ENCODE data around the gene CLSTN2. TPM values are rescaled to one million over a fixed set of nuclear protein-coding genes. Genes with fewer than 3 reads are reported as not detected.

CLSTN2 gene
- total RNA-seq, 1 experiment from 2014 or later: 0.68 TPM

GRCh38 chr3:140021269-140021668 is 86.3 kb downstream of the CLSTN2 start:
- Histone ChIP-seq H2BK20ac (ENCODE audit: low read depth, low read length, poor library complexity, severe bottlenecking) (no peak overlapping the region), H3K9ac (ENCODE audit: extremely low read depth, insufficient read length, low read length) (no peak overlapping the region), H2BK120ac (ENCODE audit: low read depth, low read length, poor library complexity, severe bottlenecking) (no peak overlapping the region), H2AK5ac (ENCODE audit: insufficient read length, low read length) (no peak overlapping the region), H4K20me1 (ENCODE audit: control insufficient read depth, insufficient read depth, insufficient read length) (no peaks in the 10 kb centered on the region), H2BK5ac (ENCODE audit: insufficient read length, low read length) (no peak overlapping the region), H4K5ac (ENCODE audit: insufficient read length, low read depth, low read length) (no peak overlapping the region), H4K91ac (ENCODE audit: insufficient read length, low read depth, low read length) (no peak overlapping the region), H3K79me1 (ENCODE audit: insufficient read depth, low read depth, low read length, poor library complexity, severe bottlenecking) (no peaks in the 10 kb centered on the region), H2AFZ (ENCODE audit: low read length) (no peak overlapping the region), H3T11ph (ENCODE audit: low read length) (no peak overlapping the region), H3K79me2 (ENCODE audit: insufficient read depth, low read length) (no peaks in the 10 kb centered on the region), H3K23ac (ENCODE audit: insufficient read length, low read depth, low read length) (no peak overlapping the region), H2BK12ac (ENCODE audit: insufficient read length, low read depth, low read length) (no peak overlapping the region), H3K4me1 (ENCODE audit: insufficient read depth, low read length) (no peaks in the 10 kb centered on the region), H3K18ac (ENCODE audit: insufficient read length, low read depth, low read length) (no peak overlapping the region), H3K4me2 (ENCODE audit: insufficient read depth, insufficient read length, low read length) (no peak overlapping the region), H3K23me2 (ENCODE audit: insufficient read length, low read depth, low read length, poor library complexity, severe bottlenecking) (no peaks in the 10 kb centered on the region), H4K8ac (replicated peaks; ENCODE audit: insufficient read length, low read depth, low read length) (no peak overlapping the region), H2BK15ac (ENCODE audit: low read depth, low read length) (no peak overlapping the region), H3K56ac (ENCODE audit: insufficient read length, low read depth, low read length) (no peak overlapping the region), H3K4ac (ENCODE audit: low read depth, low read length) (no peak overlapping the region), H3K27me3 (ENCODE audit: insufficient read depth, low read length) (no peaks in the 10 kb centered on the region), H3K9me3 (ENCODE audit: control insufficient read depth, low read depth, low read length) (no peaks in the 10 kb centered on the region), H3K27ac (ENCODE audit: insufficient read length, low read depth, low read length) (no peak overlapping the region), H3K14ac (ENCODE audit: insufficient read depth, low read length) (no peak overlapping the region)
- Mint-ChIP-seq H3K27me3 (ENCODE audit: low read depth) (peaks cover 4% of the 10 kb centered on the region), H3K36me3 (ENCODE audit: insufficient read depth in 1 of 3, low read depth in 3 of 3) (no peaks in the 10 kb centered on the region), H3K27ac (no peak overlapping the region), H3K9me3 (no peaks in the 10 kb centered on the region), H3K4me3 (no peak overlapping the region), H3K4me1 (peaks cover 2 to 6% of the 10 kb centered on the region in 2 experiments)
- DNase-seq: no peak
- no CpG with 5 or more reads among the region's 6 CpGs for WGBS (ENCODE audit: extremely low coverage, insufficient read length, low lambda C conversion rate)
- TF ChIP-seq, protein P1, sequence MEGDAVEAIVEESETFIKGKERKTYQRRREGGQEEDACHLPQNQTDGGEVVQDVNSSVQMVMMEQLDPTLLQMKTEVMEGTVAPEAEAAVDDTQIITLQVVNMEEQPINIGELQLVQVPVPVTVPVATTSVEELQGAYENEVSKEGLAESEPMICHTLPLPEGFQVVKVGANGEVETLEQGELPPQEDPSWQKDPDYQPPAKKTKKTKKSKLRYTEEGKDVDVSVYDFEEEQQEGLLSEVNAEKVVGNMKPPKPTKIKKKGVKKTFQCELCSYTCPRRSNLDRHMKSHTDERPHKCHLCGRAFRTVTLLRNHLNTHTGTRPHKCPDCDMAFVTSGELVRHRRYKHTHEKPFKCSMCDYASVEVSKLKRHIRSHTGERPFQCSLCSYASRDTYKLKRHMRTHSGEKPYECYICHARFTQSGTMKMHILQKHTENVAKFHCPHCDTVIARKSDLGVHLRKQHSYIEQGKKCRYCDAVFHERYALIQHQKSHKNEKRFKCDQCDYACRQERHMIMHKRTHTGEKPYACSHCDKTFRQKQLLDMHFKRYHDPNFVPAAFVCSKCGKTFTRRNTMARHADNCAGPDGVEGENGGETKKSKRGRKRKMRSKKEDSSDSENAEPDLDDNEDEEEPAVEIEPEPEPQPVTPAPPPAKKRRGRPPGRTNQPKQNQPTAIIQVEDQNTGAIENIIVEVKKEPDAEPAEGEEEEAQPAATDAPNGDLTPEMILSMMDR (conservative IDR thresholded peaks at IDR 0.05): no peak

Measured in H9 (cell line).